ENCODE measurements around the gene GINS2. TPM values are rescaled to one million over a fixed set of nuclear protein-coding genes. Genes with fewer than 3 reads are reported as not detected.

GINS2 gene
- total and polyA plus RNA-seq, 2 experiments from 2014 or later = 40.5 to 44.4 TPM

GRCh38 chr16:85708338-85708737 is 19.6 kb upstream of the GINS2 start (continued):
- TF ChIP-seq CTCF (conservative IDR thresholded peaks at IDR 0.05; ENCODE audit: low read depth in 2 of 2) (no peak), JUNB (IDR thresholded peaks at IDR 0.05; ENCODE audit: unreplicated experiment) (no peak), NANOG (IDR thresholded peaks at IDR 0.05; ENCODE audit: borderline replicate concordance) (no peak), ZNF331 (CRISPR knock-in tag; IDR thresholded peaks at IDR 0.05; ENCODE audit: low read depth) (no peak), ETS1 (IDR thresholded peaks at IDR 0.05) (no peak), EZH2phosphoT487 (IDR thresholded peaks at IDR 0.05; ENCODE audit: unreplicated experiment) (no peak), ZNF114 (CRISPR knock-in tag; IDR thresholded peaks at IDR 0.05) (no peak), CREB1 (CRISPR knock-in tag; IDR thresholded peaks at IDR 0.05; ENCODE audit: low read depth) (no peak), REST (IDR thresholded peaks at IDR 0.05; ENCODE audit: unreplicated experiment) (no peak)

- TF ChIP-seq REST (IDR thresholded peaks at IDR 0.05; ENCODE audit: unreplicated experiment) (no peak), POLR2AphosphoS5 (IDR thresholded peaks at IDR 0.05; ENCODE audit: low read depth) (no peak), ZNF114 (CRISPR knock-in tag; IDR thresholded peaks at IDR 0.05) (no peak), JUNB (IDR thresholded peaks at IDR 0.05; ENCODE audit: unreplicated experiment) (no peak)
- Histone ChIP-seq H3K4me2 (no peak overlapping the region), H3K27ac (ENCODE audit: low read depth) (no peak overlapping the region), H3K9me2 (ENCODE audit: insufficient read depth) (no peaks in the 10 kb centered on the region), H4K20me1 (replicated peaks; ENCODE audit: insufficient read depth) (no peaks in the 10 kb centered on the region), H3F3A (replicated peaks; ENCODE audit: low read depth) (no peaks in the 10 kb centered on the region), H3K4me3 (no peak overlapping the region), H2AFZ (no peak overlapping the region), H3K27me3 (ENCODE audit: insufficient read depth) (no peaks in the 10 kb centered on the region), H3K36me3 (ENCODE audit: insufficient read depth) (no peaks in the 10 kb centered on the region), H3K79me2 (replicated peaks; ENCODE audit: insufficient read depth) (no peaks in the 10 kb centered on the region), H3K4me1 (ENCODE audit: insufficient read depth) (peaks cover 3% of the 10 kb centered on the region; the same call in 1 of the 2 replicates)
- Mint-ChIP-seq H3K9me3 (peaks cover 5% of the 10 kb centered on the region; the same call in 2 of the 3 replicates), H3K36me3 (ENCODE audit: low read depth) (peaks cover 8% of the 10 kb centered on the region), H3K27me3 (ENCODE audit: insufficient read depth, low read depth, poor library complexity) (no peaks in the 10 kb centered on the region), H3K4me1 (peaks cover 8% of the 10 kb centered on the region), H3K27ac (no peak overlapping the region), H3K4me3 (no peak overlapping the region)
- ATAC-seq (peak; percentile 38), DNase-seq (ENCODE audit: low spot score) (no peak)
These were observed 18.9 kb upstream of the GINS2 start for GRCh38 chr16:85707528-85708095.
